ENCODE results near the gene C6orf15. TPM values are rescaled to one million over a fixed set of nuclear protein-coding genes. Genes with fewer than 3 reads are reported as not detected.
A peak's percentile ranks its signal among the peaks of the same experiment; 100 is the strongest.

The C6orf15 gene
- polyA plus RNA-seq, 2 of the 4 experiments (the other 2 are of a cell fraction) = not detected

DNA sequence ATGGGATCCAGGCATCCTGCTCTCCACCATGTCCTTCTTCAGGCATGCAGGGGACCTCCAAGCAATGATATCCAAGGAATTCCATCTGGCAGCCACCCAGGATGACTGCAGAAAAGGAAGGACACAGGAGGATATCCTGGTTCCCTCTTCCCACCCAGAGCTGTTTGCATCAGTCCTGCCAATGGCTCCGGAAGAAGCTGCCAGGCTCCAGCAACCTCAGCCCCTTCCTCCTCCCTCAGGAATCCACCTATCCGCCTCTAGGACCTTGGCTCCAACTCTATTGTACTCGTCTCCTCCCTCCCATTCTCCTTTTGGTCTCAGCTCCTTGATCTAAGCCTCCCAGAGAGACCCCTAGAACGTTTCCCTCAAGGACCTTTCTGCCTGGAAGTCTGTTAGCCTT lies 27.2 kb upstream of the C6orf15 start:
- ATAC-seq (peak in 1 of 2 experiments; percentile 33; a peak in 3 of 6 replicates), DNase-seq (ENCODE audit: low read depth in 1 of 2, low spot score in 1 of 2) (peak in 1 of 2 experiments; percentile 22), FAIRE-seq (no peak)
- H3K4me2 ChIP-seq = peak overlapping the region; percentile 14; the same call in 1 of the 3 replicates
- no peaks in the 10 kb centered on the region for H3K9me3 ChIP-seq
- CTCF ChIA-PET = interaction anchor here (0.6 to 5.1 kb wide), 4 partner anchors 8 to 55 kb away, joined by 3 to 70 read pairs (median 8); no protein-coding TSS in a partner anchor
- 0 out of 6 replicates have a peak overlapping the region, but pooled peaks of 1 of the 2 experiments have one; percentile 16 for H3K27ac ChIP-seq
- WGBS (ENCODE audit: missing lambda C conversion rate) = 23% methylated on average over 4 of the region's 4 CpGs
- no peak for TF ChIP-seq HOXB13 (CRISPR knock-in tag; IDR thresholded peaks at IDR 0.05; ENCODE audit: low read depth)
- TF ChIP-seq, protein P1, sequence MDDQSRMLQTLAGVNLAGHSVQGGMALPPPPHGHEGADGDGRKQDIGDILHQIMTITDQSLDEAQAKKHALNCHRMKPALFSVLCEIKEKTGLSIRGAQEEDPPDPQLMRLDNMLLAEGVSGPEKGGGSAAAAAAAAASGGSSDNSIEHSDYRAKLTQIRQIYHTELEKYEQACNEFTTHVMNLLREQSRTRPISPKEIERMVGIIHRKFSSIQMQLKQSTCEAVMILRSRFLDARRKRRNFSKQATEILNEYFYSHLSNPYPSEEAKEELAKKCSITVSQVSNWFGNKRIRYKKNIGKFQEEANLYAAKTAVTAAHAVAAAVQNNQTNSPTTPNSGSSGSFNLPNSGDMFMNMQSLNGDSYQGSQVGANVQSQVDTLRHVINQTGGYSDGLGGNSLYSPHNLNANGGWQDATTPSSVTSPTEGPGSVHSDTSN (IDR thresholded peaks at IDR 0.05) = no peak
- TF ChIP-seq, protein P2, sequence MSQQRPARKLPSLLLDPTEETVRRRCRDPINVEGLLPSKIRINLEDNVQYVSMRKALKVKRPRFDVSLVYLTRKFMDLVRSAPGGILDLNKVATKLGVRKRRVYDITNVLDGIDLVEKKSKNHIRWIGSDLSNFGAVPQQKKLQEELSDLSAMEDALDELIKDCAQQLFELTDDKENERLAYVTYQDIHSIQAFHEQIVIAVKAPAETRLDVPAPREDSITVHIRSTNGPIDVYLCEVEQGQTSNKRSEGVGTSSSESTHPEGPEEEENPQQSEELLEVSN (IDR thresholded peaks at IDR 0.05; ENCODE audit: borderline replicate concordance, low read depth) = no peak
- TF ChIP-seq FOSB (CRISPR knock-in tag; IDR thresholded peaks at IDR 0.05) = no peak
- no peak for TF ChIP-seq TFCP2L1 (CRISPR knock-in tag; IDR thresholded peaks at IDR 0.05)
- TF ChIP-seq SMC3 (IDR thresholded peaks at IDR 0.05) = no peak
- TF ChIP-seq KDM5A (IDR thresholded peaks at IDR 0.05) = no peak
- no peak for TF ChIP-seq KDM1A (IDR thresholded peaks at IDR 0.05; ENCODE audit: low read depth)
- TF ChIP-seq, protein P3, sequence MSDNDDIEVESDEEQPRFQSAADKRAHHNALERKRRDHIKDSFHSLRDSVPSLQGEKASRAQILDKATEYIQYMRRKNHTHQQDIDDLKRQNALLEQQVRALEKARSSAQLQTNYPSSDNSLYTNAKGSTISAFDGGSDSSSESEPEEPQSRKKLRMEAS (IDR thresholded peaks at IDR 0.05) = no peak
- no peak for TF ChIP-seq RFX5 (IDR thresholded peaks at IDR 0.05)
- TF ChIP-seq BHLHE40 (IDR thresholded peaks at IDR 0.05; ENCODE audit: low read depth, low read length) = no peak
- no peak overlapping the region for H3K4me3 ChIP-seq
- POLR2A ChIA-PET = no interaction called here
- peaks cover 10% of the 10 kb centered on the region; the same call in 2 of the 3 replicates for H3K4me1 ChIP-seq

DNA sequence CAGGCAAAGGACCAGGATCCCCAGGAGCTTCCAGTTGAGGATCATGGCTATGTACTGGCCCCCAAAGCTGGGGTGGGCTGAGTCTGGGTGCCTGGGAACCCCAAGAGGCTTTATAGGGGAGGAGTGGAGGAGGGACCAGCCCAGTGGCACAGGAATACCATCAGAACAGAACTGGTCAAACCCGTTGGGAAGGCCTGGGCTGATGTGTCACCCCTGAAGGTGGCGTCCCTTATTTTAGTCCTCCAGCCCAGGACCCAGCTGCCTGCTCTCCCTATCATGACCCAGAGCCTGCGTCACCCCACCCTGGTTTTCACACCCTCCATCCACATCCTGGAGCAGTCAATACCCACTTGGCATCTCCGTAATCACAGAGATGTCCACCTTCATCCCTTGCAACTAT lies 26.6 kb upstream of the C6orf15 start, which contains the start of gene PSORS1C2:
Gene PSORS1C2 (minus strand): TSS at position 85 of the 400 bp plus-strand sequence. CDS start 40 bp downstream, at position 45.
- ATAC-seq = no peak
- H3K4me2 ChIP-seq = peak within 1 kb of the TSS; percentile 63
- H3K4me3 ChIP-seq = no peak within 1 kb of the TSS
- peaks cover 10% of the 10 kb centered on the region; the same call in 2 of the 3 replicates for H3K4me1 ChIP-seq
- no peak for DNase-seq (ENCODE audit: low read depth in 1 of 2, low spot score in 1 of 2)
- TF ChIP-seq CEBPB (IDR thresholded peaks at IDR 0.05) = no peak
- TF ChIP-seq HDAC2 (IDR thresholded peaks at IDR 0.05) = no peak
- no peak for TF ChIP-seq FOXS1 (CRISPR knock-in tag; IDR thresholded peaks at IDR 0.05)
- TF ChIP-seq, protein P2 (IDR thresholded peaks at IDR 0.05; ENCODE audit: borderline replicate concordance, low read depth) = no peak
- TF ChIP-seq TFCP2L1 (CRISPR knock-in tag; IDR thresholded peaks at IDR 0.05) = no peak
- no peak for TF ChIP-seq NPAS2 (CRISPR knock-in tag; IDR thresholded peaks at IDR 0.05; ENCODE audit: borderline replicate concordance)
- TF ChIP-seq, protein P4, sequence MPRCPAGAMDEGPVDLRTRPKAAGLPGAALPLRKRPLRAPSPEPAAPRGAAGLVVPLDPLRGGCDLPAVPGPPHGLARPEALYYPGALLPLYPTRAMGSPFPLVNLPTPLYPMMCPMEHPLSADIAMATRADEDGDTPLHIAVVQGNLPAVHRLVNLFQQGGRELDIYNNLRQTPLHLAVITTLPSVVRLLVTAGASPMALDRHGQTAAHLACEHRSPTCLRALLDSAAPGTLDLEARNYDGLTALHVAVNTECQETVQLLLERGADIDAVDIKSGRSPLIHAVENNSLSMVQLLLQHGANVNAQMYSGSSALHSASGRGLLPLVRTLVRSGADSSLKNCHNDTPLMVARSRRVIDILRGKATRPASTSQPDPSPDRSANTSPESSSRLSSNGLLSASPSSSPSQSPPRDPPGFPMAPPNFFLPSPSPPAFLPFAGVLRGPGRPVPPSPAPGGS (IDR thresholded peaks at IDR 0.05) = no peak
- TF ChIP-seq, protein P5, sequence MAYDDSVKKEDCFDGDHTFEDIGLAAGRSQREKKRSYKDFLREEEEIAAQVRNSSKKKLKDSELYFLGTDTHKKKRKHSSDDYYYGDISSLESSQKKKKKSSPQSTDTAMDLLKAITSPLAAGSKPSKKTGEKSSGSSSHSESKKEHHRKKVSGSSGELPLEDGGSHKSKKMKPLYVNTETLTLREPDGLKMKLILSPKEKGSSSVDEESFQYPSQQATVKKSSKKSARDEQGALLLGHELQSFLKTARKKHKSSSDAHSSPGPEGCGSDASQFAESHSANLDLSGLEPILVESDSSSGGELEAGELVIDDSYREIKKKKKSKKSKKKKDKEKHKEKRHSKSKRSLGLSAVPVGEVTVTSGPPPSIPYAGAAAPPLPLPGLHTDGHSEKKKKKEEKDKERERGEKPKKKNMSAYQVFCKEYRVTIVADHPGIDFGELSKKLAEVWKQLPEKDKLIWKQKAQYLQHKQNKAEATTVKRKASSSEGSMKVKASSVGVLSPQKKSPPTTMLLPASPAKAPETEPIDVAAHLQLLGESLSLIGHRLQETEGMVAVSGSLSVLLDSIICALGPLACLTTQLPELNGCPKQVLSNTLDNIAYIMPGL (CRISPR knock-in tag; IDR thresholded peaks at IDR 0.05; ENCODE audit: borderline replicate concordance) = no peak
- no peak for TF ChIP-seq PHF8 (IDR thresholded peaks at IDR 0.05; ENCODE audit: borderline replicate concordance, low read depth)
- no peak for TF ChIP-seq HEYL (CRISPR knock-in tag; IDR thresholded peaks at IDR 0.05)
- no peak for TF ChIP-seq MAFK (IDR thresholded peaks at IDR 0.05; ENCODE audit: partially characterized antibody)
- POLR2A ChIA-PET = no interaction called here
- peak within 1 kb of the TSS; percentile 32 to 76; a peak in 4 of 6 replicates for H3K27ac ChIP-seq
- FAIRE-seq = no peak
- H3K9me3 ChIP-seq = no peaks in the 10 kb centered on the region
- CTCF ChIA-PET = interaction anchor here (0.6 to 5.1 kb wide), 10 partner anchors 8 to 411 kb away, joined by 3 to 70 read pairs (median 6); partner anchors contain the start of gene TCF19
- WGBS (ENCODE audit: missing lambda C conversion rate) = 86% methylated on average over 4 of the region's 4 CpGs
